Activated CD4-positive, alpha-beta T cell treated with anti-CD3 and anti-CD28 coated beads, Interleukin-2, amount 50 U/mL, for 1 hour (primary cell): Measurements from ENCODE around the gene SOX18.

Experiments used
- DNase-seq: peaks from one replicate; pipeline ENCODE4 v3.0.0-alpha.2; 2020

The SOX18 gene

DNA sequence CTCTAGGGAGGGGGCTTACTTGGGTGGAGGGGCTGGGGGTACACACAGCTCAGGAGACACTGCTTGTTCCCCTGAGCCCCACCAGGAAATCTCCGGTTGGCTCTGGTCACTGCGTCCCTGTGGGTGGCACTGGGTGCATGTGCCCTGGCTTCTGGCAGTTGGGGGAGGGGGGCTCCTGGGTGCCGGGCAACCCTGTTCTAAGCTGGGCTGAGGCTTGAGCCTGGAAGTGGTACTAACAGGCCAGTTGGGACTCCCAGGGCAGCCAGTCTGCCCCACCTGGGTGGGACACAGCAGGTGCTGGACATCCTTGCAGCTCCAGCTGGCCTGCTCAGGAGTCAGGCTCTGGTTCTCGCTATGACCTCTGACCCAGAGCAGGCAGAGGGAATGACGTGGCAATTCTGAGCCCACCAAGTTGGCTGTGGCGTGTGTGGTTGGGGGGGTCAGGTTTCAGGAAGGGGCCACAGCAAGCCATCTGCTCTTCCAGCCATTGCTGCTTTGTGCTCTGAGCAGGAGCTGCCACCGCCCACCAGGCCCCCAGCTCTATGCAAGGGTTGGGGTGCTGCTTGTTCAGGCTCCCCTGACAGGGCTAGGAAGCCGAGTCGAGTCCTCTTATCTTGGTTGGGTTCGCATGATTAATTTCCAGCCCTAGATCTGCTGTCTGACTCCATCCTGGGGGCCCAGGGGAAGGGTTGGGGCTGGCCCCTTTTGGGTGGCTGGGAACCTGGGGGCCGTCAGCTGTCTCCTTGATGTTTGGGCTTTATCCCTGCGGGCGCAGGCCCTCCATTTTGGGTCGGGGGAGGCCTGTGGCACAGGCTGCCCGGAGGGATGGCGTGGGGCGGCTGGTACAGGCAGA, 12.9 kb downstream of the SOX18 start:
- no peak for DNase-seq

DNA sequence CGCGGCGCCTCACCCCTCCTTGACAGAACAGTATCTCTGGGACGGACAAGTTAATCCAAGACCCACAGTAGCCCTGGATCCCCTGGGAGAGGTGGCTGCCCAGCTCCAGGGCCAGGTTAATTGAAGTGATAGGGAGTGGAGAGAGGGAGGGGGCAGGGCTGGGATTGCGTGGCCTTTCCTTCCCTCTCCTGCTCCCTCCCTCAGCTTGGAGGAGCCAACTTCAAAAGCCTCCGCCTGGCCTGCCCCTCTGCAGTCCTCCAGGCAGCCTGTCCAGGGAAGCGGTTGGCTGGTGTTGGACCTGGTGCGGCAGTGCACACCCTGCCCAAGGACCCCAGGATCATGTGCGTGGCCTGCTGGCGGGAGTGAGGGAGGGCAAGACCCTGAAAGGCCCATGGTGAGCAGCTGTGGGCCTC, 13.5 kb downstream of the SOX18 start, which contains the start of gene C20orf204:
C20orf204 (plus strand) TSS at position 250 of the 413 bp plus-strand sequence; CDS start at position 392, 142 bp downstream.
- DNase-seq: no peak

DNA sequence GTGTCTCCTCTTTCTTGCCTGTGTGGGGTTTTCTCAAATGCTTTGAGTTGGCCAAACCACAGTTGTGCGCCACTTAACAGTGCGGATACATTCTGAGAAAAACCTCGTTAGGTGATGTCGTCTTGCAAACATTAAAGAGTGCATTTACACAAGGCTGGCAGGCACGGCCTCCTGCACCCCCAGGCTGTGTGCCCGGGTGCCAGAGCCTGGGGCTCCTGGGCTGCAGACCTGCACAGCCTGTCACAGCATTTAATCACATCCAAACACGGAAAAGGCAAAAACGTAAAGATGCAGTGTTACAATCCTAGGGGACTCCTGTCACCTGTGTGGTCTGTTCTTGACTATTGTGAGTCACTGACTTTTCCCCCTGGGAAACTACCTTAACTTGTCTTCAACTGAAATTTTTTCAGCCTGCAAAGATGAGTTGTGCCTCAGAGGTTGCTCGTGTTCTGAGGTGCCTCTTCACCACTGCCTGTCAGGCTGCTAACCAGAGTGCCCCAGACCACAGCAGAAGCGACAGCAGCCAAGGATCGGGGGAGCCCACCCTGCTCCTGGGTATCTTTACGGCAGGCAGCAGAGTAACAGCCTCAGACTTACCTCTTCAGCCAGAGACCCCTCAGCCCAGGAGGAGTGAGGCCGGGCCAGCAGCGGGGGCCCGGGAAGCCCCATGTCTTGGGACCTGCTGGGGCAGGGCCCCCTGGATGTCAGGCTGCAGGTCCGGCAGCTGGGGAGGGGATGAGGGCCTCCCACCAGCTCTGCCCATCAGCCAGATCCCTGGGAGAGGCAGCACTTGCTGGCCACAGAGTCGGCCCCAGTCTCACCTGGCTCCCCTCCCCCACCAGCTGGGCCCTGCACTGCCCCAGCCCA, 14.1 kb downstream of the SOX18 start:
- DNase-seq: peak; percentile 30

DNA sequence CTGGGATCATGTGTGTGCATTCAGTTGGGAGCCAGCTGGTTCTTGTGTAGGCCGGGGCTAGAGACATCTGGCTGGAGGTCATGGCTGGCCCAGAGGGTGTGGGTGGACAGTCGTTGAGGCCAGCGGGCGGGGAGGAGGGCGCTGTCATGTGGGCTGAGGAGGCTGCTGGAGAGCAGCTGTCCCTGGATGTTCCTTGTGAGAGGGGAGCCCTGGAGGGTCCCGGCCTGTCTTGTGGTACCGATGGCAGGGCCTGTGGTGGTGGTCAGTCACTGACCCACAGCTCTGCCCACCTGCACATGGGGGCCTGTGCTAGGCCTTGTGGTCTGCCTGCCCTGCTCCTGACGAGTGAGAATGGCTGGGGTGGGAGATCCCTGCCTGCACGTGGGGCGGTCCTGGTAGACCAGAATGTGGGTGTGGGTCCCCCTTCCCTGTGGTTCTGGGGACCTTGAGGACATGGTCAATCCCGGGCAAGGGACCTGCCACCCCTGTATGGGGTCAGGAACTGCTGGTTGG, 15.4 kb downstream of the SOX18 start:
- no peak for DNase-seq

DNA sequence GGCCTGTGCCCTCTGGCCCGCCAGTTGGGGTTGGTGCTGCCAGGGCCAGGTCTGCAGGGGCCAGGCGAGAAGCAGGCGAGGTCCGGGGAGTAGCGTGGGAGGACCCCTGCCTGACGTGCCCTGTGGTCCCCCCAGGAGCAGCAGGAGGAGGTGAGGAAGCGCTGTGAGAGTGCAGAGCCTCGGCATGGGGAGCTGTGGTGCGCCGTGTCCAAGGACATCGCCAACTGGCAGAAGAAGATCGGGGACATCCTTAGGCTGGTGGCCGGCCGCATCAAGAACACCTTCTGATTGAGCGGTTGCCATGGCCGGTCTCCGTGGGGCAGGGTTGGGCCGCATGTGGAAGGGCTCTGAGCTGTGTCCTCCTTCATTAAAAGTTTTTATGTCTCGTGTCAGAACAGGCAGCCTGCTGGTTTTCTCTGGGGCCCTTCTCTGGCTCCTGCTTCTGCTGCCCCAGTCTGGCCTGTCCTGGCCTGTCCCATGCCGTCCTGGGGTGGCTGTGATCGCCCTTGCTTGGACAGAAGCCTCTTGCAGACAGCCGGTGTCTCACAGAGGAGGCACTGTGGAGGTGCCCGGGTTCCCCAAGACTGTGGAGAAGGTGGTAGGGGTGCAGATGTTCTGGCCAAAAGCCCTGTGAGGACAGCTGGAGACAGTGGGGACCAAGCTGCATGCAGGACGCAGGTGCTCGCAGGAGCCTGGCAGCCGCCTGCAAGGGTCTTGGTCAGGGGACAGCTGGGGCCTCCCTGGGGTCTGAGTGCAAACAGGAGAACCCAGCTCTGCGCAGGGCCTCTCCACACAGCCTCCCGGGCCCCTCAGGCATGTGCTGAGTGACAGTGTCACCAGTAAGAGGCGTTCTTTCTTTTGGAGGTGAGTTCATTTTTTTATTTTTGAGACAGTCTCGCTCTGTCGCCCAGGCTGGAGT, 16.5 kb downstream of the SOX18 start:
- no peak for DNase-seq

DNA sequence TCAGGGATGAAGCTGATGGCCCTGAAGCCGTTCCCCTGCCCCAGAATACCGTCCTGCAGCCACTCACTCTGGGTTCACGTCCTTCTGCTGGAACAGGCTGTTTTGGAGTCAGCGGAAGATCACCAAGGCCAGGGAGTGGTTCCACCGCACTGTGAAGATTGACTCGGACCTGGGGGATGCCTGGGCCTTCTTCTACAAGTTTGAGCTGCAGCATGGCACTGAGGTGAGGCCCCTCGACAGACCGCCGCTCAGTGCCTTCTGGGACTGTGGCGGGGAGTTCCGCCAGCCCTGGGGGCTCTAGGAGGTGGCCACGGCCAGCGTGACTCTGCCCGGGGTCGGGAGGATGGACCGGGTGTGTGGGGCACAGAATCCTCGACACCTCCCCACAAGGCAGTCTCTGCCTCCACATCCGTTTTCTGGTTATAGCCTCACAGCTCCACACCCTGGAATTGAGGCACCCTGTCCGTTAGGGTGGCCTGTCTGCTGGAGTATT, 17.6 kb downstream of the SOX18 start:
- no peak for DNase-seq

DNA sequence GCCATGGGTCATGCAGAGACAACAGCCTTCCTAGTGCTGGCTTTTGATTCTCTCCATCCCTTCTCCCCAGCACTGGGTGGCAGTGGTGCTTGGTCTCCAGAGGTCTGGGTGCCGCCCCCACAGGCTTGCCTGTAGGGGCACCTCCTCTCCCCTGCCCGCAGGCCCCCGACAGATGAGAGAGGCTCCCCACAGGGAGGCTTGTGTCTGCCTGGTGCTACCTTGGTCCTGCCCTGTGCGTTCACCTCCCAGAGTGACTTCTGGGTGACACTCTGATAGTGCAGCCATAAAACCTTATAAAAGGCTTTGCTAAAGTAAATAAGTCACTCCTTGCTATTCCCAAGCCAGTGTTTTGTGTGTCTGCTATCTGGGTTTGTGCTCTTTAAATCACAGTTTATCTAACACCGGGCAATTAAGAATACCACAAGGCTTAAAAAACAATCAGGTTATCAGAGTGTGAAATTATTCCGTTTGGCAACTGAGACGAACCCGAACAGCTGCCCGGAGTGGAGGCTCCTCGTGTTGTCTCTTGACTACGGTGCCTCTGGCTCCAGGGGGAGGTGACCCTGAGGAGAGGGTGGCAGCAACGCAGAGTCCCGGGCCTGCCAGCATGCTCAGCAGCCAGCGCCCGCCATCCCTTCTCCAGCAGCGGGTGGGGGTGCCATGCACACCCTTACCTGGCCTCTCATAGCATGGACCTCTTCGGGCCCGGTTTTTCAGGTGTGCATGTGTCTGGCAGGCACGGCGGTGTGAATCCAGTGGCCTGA, 18.9 kb downstream of the SOX18 start:
- no peak for DNase-seq

DNA sequence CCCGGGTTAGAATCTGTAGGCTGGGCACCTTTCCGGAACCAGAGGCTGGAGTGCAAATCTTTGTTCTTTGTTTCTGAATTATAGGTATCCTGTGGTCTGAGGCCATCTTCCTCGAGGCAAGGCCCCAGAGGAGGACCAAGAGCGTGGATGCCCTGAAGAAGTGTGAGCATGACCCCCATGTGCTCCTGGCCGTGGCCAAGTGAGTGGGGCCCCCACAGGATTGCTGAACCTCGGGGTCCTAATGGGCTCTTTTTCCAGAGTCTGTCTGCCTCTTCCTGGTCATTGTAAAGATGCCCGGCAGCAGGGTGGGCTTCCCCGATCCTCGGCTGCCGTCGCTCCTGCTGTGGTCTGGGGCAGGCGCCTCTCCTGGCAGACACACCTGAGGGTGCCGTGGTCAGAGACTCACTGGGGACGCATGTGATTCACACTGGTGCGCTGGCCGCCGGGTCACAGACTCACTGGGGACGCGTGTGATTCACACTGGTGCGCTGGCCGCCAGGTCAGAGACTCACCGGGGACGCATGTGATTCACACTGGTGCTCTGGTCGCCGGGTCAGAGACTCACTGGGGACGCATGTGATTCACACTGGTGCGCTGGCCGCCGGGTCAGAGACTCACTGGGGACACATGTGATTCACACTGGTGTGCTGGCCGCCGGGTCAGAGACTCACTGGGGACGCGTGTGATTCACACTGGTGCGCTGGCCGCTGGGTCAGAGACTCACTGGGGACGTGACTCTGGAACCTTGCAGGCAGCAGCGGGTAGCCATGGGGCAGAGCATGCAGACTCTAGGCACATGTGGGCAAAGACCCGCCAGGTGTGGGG, 19.9 kb downstream of the SOX18 start:
- DNase-seq: no peak

DNA sequence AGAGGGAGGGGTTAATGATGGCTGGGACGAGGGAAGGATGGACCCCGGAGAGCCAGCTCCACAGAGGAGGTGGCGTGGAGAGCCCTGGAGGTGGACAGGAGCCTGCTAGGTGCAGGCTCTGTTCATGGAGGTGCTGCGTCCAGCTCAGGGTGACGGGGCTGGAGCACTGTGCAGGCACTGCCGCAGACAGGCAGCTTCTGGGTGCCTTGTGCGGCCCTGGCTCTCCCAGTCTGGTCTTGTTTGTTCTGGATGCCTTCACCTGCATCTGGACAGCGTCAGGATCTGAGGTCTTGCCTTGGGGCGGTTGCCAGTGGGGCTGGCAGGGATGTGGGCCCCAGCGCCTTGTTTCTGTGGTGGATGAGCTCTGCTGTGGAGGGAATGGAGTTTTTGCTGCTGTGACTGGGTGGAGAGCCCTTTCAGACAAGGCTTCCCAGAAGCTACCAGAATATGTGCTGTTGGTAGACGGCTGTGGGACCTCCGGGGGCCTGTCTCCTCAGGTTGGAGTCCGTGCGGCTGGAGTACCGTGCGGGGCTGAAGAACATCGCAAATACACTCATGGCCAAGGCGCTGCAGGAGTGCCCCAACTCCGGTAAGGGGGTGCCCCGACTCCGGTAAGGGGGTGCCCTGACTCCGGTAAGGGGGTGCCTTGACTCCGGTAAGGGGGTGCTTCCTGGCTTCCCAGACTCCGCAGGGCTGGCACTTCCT, 21.3 kb downstream of the SOX18 start:
- no peak for DNase-seq

DNA sequence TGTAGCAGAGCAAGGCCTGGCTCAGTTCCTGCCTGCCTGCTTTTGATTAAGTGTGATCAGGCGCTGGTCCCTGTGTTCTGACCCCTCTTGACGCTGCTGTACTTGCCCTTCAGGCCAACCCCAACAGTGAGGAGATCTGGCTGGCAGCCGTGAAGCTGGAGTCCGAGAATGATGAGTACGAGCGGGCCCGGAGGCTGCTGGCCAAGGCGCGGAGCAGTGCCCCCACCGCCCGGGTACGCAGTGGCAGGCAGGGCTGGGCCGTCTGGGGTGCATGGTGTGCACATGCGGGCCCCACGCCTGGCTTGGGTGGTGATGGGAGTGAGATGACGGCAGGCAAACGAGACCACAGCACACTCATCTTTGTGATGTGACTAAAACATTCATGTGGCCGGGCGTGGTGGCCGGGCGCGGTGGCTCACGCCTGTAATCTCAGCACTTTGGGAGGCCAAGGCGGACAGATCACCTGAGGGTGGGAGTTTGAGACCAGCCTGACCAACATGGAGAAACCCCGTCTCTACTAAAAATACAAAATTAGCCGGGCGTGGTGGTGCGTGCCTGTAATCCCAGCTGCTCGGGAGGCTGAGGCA, 23.5 kb downstream of the SOX18 start:
- no peak for DNase-seq

DNA sequence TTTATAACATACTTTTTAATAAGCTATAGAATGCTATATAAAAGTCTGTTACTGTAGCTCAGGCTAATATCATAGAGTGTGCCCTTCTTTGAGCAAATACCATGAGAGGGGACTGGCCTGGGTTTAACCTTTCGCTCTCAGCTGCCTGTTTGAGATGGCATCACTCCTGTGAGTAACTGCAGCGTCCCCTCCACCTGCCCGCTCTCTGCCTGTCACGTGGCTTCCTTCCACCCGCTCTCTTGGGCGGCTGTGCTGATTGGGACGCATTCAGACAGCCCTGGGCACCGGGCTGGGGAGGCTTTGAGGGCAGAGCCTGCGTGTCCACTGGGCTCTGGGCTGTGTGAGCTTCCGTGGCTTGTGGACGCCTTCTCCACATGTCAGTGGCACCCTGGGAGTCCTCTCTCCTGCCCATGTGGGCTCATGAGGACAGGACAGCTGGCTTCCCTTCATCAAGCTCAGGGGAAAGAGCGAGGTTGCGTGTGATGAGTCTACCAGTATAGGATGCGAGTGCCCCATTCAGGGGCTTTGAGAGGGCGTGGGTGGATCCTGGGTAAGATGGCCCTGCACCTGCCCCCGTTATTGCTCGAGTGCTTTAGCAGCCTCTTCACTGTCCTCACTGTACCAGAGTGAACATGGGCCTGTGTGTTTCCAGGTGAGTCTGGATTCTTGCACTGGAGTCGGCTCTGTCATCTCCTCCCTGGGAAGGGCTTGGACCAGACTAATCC, 24.2 kb downstream of the SOX18 start:
- DNase-seq: no peak

DNA sequence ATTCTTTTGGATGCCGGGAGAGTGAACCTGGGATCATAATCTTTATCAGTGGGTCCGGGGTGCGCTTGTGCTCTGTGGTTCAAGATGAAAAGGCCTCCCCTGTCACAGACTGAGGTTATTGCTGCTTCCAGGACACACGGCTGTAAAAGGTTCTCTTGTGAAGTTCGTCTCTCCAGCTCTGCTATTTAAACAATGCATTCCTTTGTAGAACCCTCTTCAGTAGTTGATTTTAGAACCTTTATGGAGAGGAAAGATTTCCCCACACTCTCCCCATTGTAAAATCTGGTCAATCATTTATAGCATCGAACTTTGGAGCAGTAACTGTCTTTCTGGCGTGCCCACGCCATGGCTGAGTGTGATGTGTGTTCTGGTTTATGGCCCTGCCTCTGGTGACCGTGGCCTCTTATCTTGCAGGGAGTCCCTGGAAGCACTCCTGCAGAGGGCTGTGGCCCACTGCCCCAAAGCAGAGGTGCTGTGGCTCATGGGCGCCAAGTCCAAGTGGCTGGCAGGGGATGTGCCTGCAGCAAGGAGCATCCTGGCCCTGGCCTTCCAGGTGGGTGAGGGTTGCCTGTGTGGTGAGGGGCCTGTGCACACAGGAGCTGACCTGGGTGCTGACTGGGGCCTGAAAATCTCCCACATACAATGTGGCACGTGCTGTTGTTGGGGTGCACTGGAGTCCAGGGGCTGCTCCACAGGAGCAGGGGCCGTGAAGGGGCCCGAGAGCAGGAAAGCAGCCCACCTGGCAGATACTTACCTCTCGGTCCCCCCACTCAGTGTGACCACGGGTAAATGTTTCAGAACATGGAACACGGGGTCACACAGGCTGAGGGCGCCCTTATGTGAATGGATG, 25.1 kb downstream of the SOX18 start:
- DNase-seq: no peak

DNA sequence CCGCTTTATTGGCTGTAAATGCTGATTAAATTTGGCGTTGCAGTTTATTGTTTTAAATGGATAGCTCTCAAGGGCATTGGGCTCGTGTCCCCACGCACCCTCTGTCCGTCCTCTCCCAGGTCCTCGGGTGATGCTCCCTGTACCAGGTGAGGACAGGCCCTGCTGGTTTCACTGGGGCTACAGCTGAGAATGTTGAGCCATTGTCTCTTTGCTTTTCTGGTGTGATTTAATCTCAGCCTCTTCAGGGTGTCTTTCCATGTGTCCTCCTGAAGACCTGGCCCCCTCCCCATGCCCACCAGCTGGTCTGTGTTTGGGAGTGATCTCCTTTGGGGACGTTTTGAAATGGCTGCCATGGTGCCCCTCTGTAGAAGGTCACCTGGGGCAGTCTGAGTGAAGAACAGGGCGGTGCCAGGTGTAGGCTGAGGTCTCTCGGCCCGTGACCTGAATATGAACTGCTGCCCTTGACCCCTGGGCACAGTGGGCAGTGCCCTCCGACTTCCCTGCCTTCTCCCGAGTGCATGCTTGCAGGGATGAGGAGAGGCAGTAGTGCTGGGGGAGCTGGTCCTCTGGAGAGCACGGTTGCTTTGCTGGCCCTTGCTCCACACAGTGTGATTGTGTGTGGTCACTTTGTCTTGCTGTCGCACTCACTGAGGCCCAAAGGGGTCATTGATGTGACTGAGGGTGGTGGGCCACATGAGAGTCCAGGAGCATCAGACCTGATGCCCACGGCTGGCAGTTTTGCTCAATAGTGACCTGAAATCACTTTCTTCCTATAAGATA, 25.9 kb downstream of the SOX18 start:
- no peak for DNase-seq

DNA sequence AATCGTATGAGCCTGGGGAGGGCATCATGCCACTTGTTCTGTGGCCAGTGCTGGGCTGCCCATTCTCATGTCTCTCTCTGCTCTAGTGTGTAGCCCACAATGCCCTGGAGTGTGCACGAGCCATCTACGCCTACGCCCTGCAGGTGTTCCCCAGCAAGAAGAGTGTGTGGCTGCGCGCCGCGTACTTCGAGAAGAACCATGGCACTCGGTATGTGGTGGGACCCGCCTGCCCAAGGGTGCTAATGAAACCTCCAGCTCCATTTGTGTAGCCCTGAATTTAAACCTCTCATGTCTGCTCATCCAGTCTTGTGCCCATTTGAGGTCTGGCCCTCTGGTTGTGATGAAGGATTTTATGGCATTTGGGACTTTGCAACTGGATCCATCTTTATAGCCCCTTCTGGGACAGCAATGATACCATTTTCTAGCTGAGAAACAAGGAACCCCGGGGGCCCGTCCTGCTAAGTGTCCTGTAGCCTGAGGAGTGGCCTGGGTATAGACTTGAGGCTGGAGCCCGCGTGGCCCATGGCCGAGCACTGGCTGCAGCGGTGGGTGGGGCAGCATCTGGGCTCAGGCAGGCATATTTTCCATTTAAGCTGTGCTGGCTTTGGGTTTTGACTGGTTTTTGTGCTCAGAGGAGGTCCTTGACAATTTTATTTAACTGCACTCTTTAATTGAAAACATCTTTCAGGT, 26.6 kb downstream of the SOX18 start:
- DNase-seq: no peak

DNA sequence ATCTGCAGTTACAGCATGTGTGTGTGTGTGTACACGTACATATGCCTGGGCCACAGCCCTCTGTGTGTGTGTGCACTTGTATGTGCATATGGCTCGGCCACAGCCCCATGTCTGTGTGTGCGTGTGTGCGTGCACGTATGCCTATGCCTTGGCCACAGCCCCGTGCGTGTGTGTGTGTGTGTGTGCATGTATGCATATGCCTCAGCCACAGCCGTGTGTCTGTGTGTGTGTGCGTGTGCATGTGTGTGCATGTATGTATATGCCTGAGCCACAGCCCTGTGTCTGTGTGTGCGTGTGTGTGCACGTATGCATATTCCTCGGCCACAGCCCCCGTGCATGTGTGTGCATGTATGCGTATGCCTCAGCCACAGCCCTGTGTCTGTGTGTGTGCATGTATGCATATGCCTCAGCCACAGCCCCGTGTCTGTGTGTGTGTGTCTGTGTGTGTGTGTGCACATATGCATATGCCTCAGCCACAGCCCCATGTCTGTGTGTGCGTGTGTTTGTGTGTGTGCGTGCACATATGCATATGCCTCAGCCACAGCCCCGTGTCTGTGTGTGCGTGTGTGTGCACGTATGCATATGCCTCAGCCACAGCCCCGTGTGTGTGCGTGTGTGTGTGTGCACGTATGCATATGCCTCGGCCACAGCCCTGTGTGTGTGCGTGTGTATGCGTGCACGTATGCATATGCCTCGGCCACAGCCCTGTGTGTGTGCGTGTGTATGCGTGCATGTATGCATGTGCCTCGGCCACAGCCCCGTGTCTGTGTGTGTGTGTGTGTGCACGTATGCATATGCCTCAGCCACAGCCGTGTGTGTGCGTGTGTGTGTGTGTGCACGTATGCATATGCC, 28.1 kb downstream of the SOX18 start:
- DNase-seq: no peak
